Activated T-helper 2 cell treated with anti-CD3 and anti-CD28 coated beads, Interferon-gamma antibody, Interleukin-2, Interleukin-4, amounts not matched to agents 10 μg/mL and 5 μg/mL and 100 μg/mL, durations not matched to agents 14 hours and 24 hours and 36 hours (primary cell): ENCODE data around the gene CTDSPL2. TPM values are rescaled to one million over a fixed set of nuclear protein-coding genes. Genes with fewer than 3 reads are reported as not detected.
"Not testable (repeated sequence)": the region's sequence is repeated elsewhere in the genome, so short reads cannot be mapped to it uniquely, and the experiment has no call there.

Experiments used
- DNase-seq: peaks from one replicate; pipeline ENCODE4 v3.0.0; 2021; ENCODE audit warnings: low spot score
- H3K27ac Mint-ChIP-seq: one replicate; pipeline ENCODE4 v1.8.0; 2021; ENCODE audit warnings: mixed read lengths
- H3K27me3 Mint-ChIP-seq: one replicate; pipeline ENCODE4 v1.8.0; 2021; ENCODE audit warnings: low read depth, mixed read lengths
- H3K36me3 Mint-ChIP-seq: one replicate; pipeline ENCODE4 v1.8.0; 2021; ENCODE audit warnings: low read depth, mixed read lengths
- H3K4me1 Mint-ChIP-seq: one replicate; pipeline ENCODE4 v1.8.0; 2021; ENCODE audit warnings: low read depth, mixed read lengths
- H3K4me3 Mint-ChIP-seq: one replicate; pipeline ENCODE4 v1.8.0; 2021; ENCODE audit warnings: low read depth, mild to moderate bottlenecking, moderate library complexity, mixed read lengths
- H3K9me3 Mint-ChIP-seq: one replicate; pipeline ENCODE4 v1.8.0; 2021; ENCODE audit warnings: mixed read lengths
- intact Hi-C: fragments of 100-400 bp; cut with micrococcal nuclease; formaldehyde crosslinking; loops from one replicate; pipeline ENCODE4 v1.15.1; 2023
- total RNA-seq: library from RNA; stranded (reverse); gene quantifications from 2 replicates; pipeline ENCODE4 v1.2.3, GENCODE V29; 2022

Gene CTDSPL2
- total RNA-seq, 1 donor from 2014 or later = 69.6 TPM

GRCh38 chr15:44554934-44555723 lies 127.7 kb downstream of the CTDSPL2 start:
- DNase-seq = no peak
- Mint-ChIP-seq H3K4me1 (peaks cover 21% of the 10 kb centered on the region), H3K27ac (peak overlapping the region; percentile 71), H3K36me3 (peaks cover 73% of the 10 kb centered on the region), H3K4me3 (no peak overlapping the region), H3K9me3 (no peaks in the 10 kb centered on the region), H3K27me3 (no peaks in the 10 kb centered on the region)
- intact Hi-C loops = no loop called here

- H3K4me3 Mint-ChIP-seq, H3K9me3 Mint-ChIP-seq, H3K27me3 Mint-ChIP-seq, intact Hi-C loops, DNase-seq: not testable (repeated sequence)
- peak overlapping the region; percentile 69 for H3K27ac Mint-ChIP-seq
- H3K36me3 Mint-ChIP-seq = peaks cover 84% of the 10 kb centered on the region
- H3K4me1 Mint-ChIP-seq = peaks cover 19% of the 10 kb centered on the region
Observed at GRCh38 chr15:44560926-44561325, 133.5 kb downstream of the CTDSPL2 start.

- Mint-ChIP-seq H3K27me3 (no peaks in the 10 kb centered on the region), H3K27ac (no peak overlapping the region), H3K9me3 (no peaks in the 10 kb centered on the region), H3K36me3 (peaks cover 79% of the 10 kb centered on the region), H3K4me3 (no peak overlapping the region), H3K4me1 (peaks cover 12% of the 10 kb centered on the region)
- intact Hi-C loops = no loop called here
- no peak for DNase-seq
Observed at GRCh38 chr15:44565387-44566154, 138.1 kb downstream of the CTDSPL2 start.

- no peak overlapping the region for H3K4me3 Mint-ChIP-seq
- peaks cover 6% of the 10 kb centered on the region for H3K4me1 Mint-ChIP-seq
- H3K9me3 Mint-ChIP-seq = no peaks in the 10 kb centered on the region
- intact Hi-C loops = no loop called here
- no peak for DNase-seq
- H3K27me3 Mint-ChIP-seq = no peaks in the 10 kb centered on the region
- peaks cover 79% of the 10 kb centered on the region for H3K36me3 Mint-ChIP-seq
- no peak overlapping the region for H3K27ac Mint-ChIP-seq
Observed at GRCh38 chr15:44566155-44566540, 138.7 kb downstream of the CTDSPL2 start.

- peaks cover 73% of the 10 kb centered on the region for H3K36me3 Mint-ChIP-seq
- no peaks in the 10 kb centered on the region for H3K27me3 Mint-ChIP-seq
- no peaks in the 10 kb centered on the region for H3K4me1 Mint-ChIP-seq
- H3K9me3 Mint-ChIP-seq = no peaks in the 10 kb centered on the region
- DNase-seq = no peak
- H3K27ac Mint-ChIP-seq = no peak overlapping the region
- intact Hi-C loops = no loop called here
- no peak overlapping the region for H3K4me3 Mint-ChIP-seq
Observed at GRCh38 chr15:44568338-44568737, 140.9 kb downstream of the CTDSPL2 start.

- Mint-ChIP-seq H3K9me3 (no peaks in the 10 kb centered on the region), H3K27ac (no peak overlapping the region), H3K36me3 (peaks cover 72% of the 10 kb centered on the region), H3K4me3 (no peak overlapping the region), H3K4me1 (no peaks in the 10 kb centered on the region), H3K27me3 (no peaks in the 10 kb centered on the region)
- no peak for DNase-seq
- intact Hi-C loops = no loop called here
Observed at GRCh38 chr15:44569316-44569715, 141.9 kb downstream of the CTDSPL2 start.

GRCh38 chr15:44570361-44570760 lies 142.9 kb downstream of the CTDSPL2 start:
- no peak overlapping the region for H3K27ac Mint-ChIP-seq
- H3K4me1 Mint-ChIP-seq = no peaks in the 10 kb centered on the region
- no peaks in the 10 kb centered on the region for H3K9me3 Mint-ChIP-seq
- peaks cover 72% of the 10 kb centered on the region for H3K36me3 Mint-ChIP-seq
- DNase-seq = no peak
- intact Hi-C loops = no loop called here
- no peak overlapping the region for H3K4me3 Mint-ChIP-seq
- H3K27me3 Mint-ChIP-seq = no peaks in the 10 kb centered on the region

GRCh38 chr15:44573386-44573785 lies 146.0 kb downstream of the CTDSPL2 start:
- peaks cover 1% of the 10 kb centered on the region for H3K4me1 Mint-ChIP-seq

GRCh38 chr15:44574734-44575133 lies 147.3 kb downstream of the CTDSPL2 start:
- Mint-ChIP-seq H3K36me3 (peaks cover 58% of the 10 kb centered on the region), H3K27ac (peak overlapping the region; percentile 40), H3K4me3 (no peak overlapping the region), H3K9me3 (no peaks in the 10 kb centered on the region), H3K27me3 (no peaks in the 10 kb centered on the region), H3K4me1 (peaks cover 3% of the 10 kb centered on the region)
- intact Hi-C loops = no loop called here
- no peak for DNase-seq

More at GRCh38 chr15:44573386-44573785, 146.0 kb downstream of the CTDSPL2 start:
- Mint-ChIP-seq H3K9me3 (no peaks in the 10 kb centered on the region), H3K4me3 (no peak overlapping the region), H3K27me3 (no peaks in the 10 kb centered on the region), H3K27ac (no peak overlapping the region), H3K36me3 (peaks cover 55% of the 10 kb centered on the region)
- intact Hi-C loops = no loop called here
- DNase-seq = no peak

Other genes starting within 250 kb of the CTDSPL2 start
- gene FRMD5, start 232.4 kb upstream of the CTDSPL2 start, total RNA-seq = 0.07 and 0.09 TPM in 2 replicates
- gene GOLM2, start 138.9 kb upstream of the CTDSPL2 start, total RNA-seq = 43.6 and 46.5 TPM in 2 replicates
- gene EIF3J, start 109.5 kb downstream of the CTDSPL2 start, total RNA-seq = 127 and 135 TPM in 2 replicates
- gene SPG11, start 236.0 kb downstream of the CTDSPL2 start, total RNA-seq = 71.2 and 75.8 TPM in 2 replicates